ENCODE data around the gene MYLK2.

Gene MYLK2

GRCh38 chr20:31856516-31856915, 37.4 kb downstream of the MYLK2 start:
- no peak for DNase-seq (ENCODE audit: low spot score)

GRCh38 chr20:31857861-31858759, 39.0 kb downstream of the MYLK2 start:
- no peak for DNase-seq (ENCODE audit: low spot score)

- no peak for DNase-seq (ENCODE audit: low spot score)
These were observed 39.6 kb downstream of the MYLK2 start for GRCh38 chr20:31858760-31859083.

GRCh38 chr20:31859266-31859997, 40.3 kb downstream of the MYLK2 start:
- DNase-seq (ENCODE audit: low spot score): no peak

- no peak for DNase-seq (ENCODE audit: low spot score)
These were observed 40.8 kb downstream of the MYLK2 start for GRCh38 chr20:31859998-31860380.

- DNase-seq (ENCODE audit: low spot score): peak; percentile 61
These were observed 41.4 kb downstream of the MYLK2 start for GRCh38 chr20:31860390-31861134.

GRCh38 chr20:31861135-31861384, 41.9 kb downstream of the MYLK2 start:
- DNase-seq (ENCODE audit: low spot score): no peak

GRCh38 chr20:31861385-31862156, 42.4 kb downstream of the MYLK2 start:
- DNase-seq (ENCODE audit: low spot score): peak; percentile 98

- no peak for DNase-seq (ENCODE audit: low spot score)
These were observed 43.0 kb downstream of the MYLK2 start for GRCh38 chr20:31862157-31862470.

- no peak for DNase-seq (ENCODE audit: low spot score)
These were observed 43.4 kb downstream of the MYLK2 start for GRCh38 chr20:31862506-31862905.

- DNase-seq (ENCODE audit: low spot score): no peak
These were observed 44.3 kb downstream of the MYLK2 start for GRCh38 chr20:31863296-31864085.

GRCh38 chr20:31864521-31865400, 45.6 kb downstream of the MYLK2 start:
- DNase-seq (ENCODE audit: low spot score): no peak

GRCh38 chr20:31866221-31866620, 47.1 kb downstream of the MYLK2 start:
- no peak for DNase-seq (ENCODE audit: low spot score)

- DNase-seq (ENCODE audit: low spot score): no peak
These were observed 49.9 kb downstream of the MYLK2 start for GRCh38 chr20:31868853-31869672.

GRCh38 chr20:31869673-31869941, 50.5 kb downstream of the MYLK2 start:
- DNase-seq (ENCODE audit: low spot score): no peak

- DNase-seq (ENCODE audit: low spot score): peak; percentile 73
These were observed 51.0 kb downstream of the MYLK2 start, which contains the start of the genes DUSP15 and TTLL9 for GRCh38 chr20:31869942-31870725. Gene DUSP15 (minus strand): TSS chr20:31870527. CDS start chr20:31870337, 190 bp downstream. Gene TTLL9 (plus strand): TSS chr20:31870634. CDS start chr20:31871127, 493 bp downstream.

- no peak for DNase-seq (ENCODE audit: low spot score)
These were observed 51.8 kb downstream of the MYLK2 start for GRCh38 chr20:31870726-31871617.

- DNase-seq (ENCODE audit: low spot score): no peak
These were observed 52.4 kb downstream of the MYLK2 start for GRCh38 chr20:31871618-31871954.
